ENCODE measurements around the gene PHF19. TPM values are rescaled to one million over a fixed set of nuclear protein-coding genes. Genes with fewer than 3 reads are reported as not detected.

The PHF19 gene
- total and polyA plus RNA-seq, 2 of the 8 experiments (the other 6 are each of a cell fraction or from before 2014, with no cell fraction given), result 28.2 to 31.8 TPM

GRCh38 chr9:120904978-120905301 is 28.0 kb upstream of the PHF19 start:
- no peak overlapping the region for H3K27ac ChIP-seq (ENCODE audit: low read depth, low read length)
- no peak overlapping the region for H3K18ac ChIP-seq (ENCODE audit: extremely low read depth, low read length)
- no peak overlapping the region for H3K4ac ChIP-seq (replicated peaks; ENCODE audit: insufficient read length, low read depth, low read length)
- no peaks in the 10 kb centered on the region for H3K27me3 ChIP-seq (replicated peaks in 1 of 4; ENCODE audit: control insufficient read depth in 3 of 4, extremely low read depth in 1 of 4, insufficient read depth in 3 of 4, low read length in 3 of 4)
- no peak overlapping the region for H2BK5ac ChIP-seq (ENCODE audit: low read depth, low read length)
- CTCF ChIA-PET (ENCODE audit: partially characterized antibody), result interaction anchor here (1.1 to 1.7 kb wide), 3 partner anchors 13 to 32 kb away, joined by 4 to 5 read pairs (median 5); no protein-coding TSS in a partner anchor
- no peaks in the 10 kb centered on the region for H3K79me1 ChIP-seq (ENCODE audit: low read depth, low read length)
- no peak overlapping the region for H2BK12ac ChIP-seq (ENCODE audit: low read depth, low read length)
- H3K79me2 ChIP-seq (ENCODE audit: control insufficient read depth in 1 of 2, insufficient read depth in 2 of 2, low read length in 2 of 2), result no peaks in the 10 kb centered on the region
- H2AFZ ChIP-seq (ENCODE audit: low read length), result no peak overlapping the region
- H4K91ac ChIP-seq (replicated peaks; ENCODE audit: insufficient read length, low read length), result no peak overlapping the region
- H2AK5ac ChIP-seq (ENCODE audit: low read depth, low read length), result no peak overlapping the region
- H2BK15ac ChIP-seq (ENCODE audit: low read length), result no peak overlapping the region
- H3K9ac ChIP-seq (replicated peaks in 1 of 4; ENCODE audit: extremely low read depth in 1 of 4, low read depth in 3 of 4, low read length in 3 of 4), result no peak overlapping the region
- 92% methylated on average over 11 of the region's 11 CpGs; no CpG with 5 or more reads in 1 of the 2 experiments for WGBS, 2 experiments (ENCODE audit: extremely low coverage in 1 of 2, insufficient coverage in 1 of 2, insufficient read length in 1 of 2, insufficient replicate concordance in 2 of 2, low coverage in 1 of 2, low lambda C conversion rate in 2 of 2, missing lambda C conversion rate in 1 of 2)
- H3K14ac ChIP-seq (ENCODE audit: insufficient read length), result no peak overlapping the region
- H4K8ac ChIP-seq (ENCODE audit: extremely low read depth, insufficient read depth, low read length), result no peak overlapping the region
- H2BK120ac ChIP-seq (replicated peaks; ENCODE audit: low read depth, low read length), result no peak overlapping the region
- H3K36me3 ChIP-seq (ENCODE audit: control insufficient read depth in 2 of 4, insufficient read depth in 4 of 4, low read length in 3 of 4), result no peaks in the 10 kb centered on the region
- POLR2A ChIA-PET (ENCODE audit: partially characterized antibody), result interaction anchor here (1.3 to 1.7 kb wide), 3 partner anchors 9 to 18 kb away, joined by 3 to 4 read pairs (median 3); no protein-coding TSS in a partner anchor
- H3K4me2 ChIP-seq (ENCODE audit: insufficient read depth in 1 of 2, low read depth in 2 of 2, low read length in 2 of 2), result no peak overlapping the region
- DNase-seq (ENCODE audit: low read depth in 1 of 2, low spot score in 2 of 2) (no peak), FAIRE-seq (no peak)
- H3K23me2 ChIP-seq (ENCODE audit: low read depth, low read length), result no peaks in the 10 kb centered on the region; the same call in 1 of the 2 replicates
- H3K4me3 ChIP-seq (ENCODE audit: extremely low read depth in 1 of 4, insufficient read depth in 2 of 4, low read depth in 3 of 4, low read length in 4 of 4), result no peak overlapping the region
- no peaks in the 10 kb centered on the region; a peak in 1 of 7 replicates for H3K4me1 ChIP-seq (replicated peaks in 1 of 4; ENCODE audit: control insufficient read depth in 3 of 4, insufficient read depth in 4 of 4, low read length in 3 of 4)
- no peak overlapping the region for H3K56ac ChIP-seq (replicated peaks; ENCODE audit: insufficient read length, low read depth, low read length)
- H3K9me3 ChIP-seq (ENCODE audit: insufficient read depth in 2 of 2, low read depth in 1 of 2, low read length in 1 of 2), result no peaks in the 10 kb centered on the region
- H4K20me1 ChIP-seq (replicated peaks in 1 of 2; ENCODE audit: control insufficient read depth in 1 of 2, insufficient read depth in 2 of 2, low read length in 2 of 2), result no peaks in the 10 kb centered on the region
- H3K23ac ChIP-seq (ENCODE audit: insufficient read length), result no peak overlapping the region
- H4K5ac ChIP-seq (ENCODE audit: insufficient read length, low read depth, low read length), result no peak overlapping the region
- no peak overlapping the region for H2BK20ac ChIP-seq (ENCODE audit: low read length)
- no peak for TF ChIP-seq SRF (IDR thresholded peaks at IDR 0.05; ENCODE audit: low read depth, low read length)
- TF ChIP-seq TAF7 (optimal IDR thresholded peaks at IDR 0.05; ENCODE audit: borderline replicate concordance, low read depth, low read length), result no peak
- no peak for TF ChIP-seq KDM1A (IDR thresholded peaks at IDR 0.05; ENCODE audit: borderline replicate concordance, low read length)
- no peak for TF ChIP-seq CTCF (IDR thresholded peaks at IDR 0.05; ENCODE audit: control extremely low read depth in 1 of 3, insufficient read depth in 1 of 3, low read depth in 1 of 3, low read length in 3 of 3)
- TF ChIP-seq POLR2AphosphoS5 (IDR thresholded peaks at IDR 0.05; ENCODE audit: low read depth, low read length), result no peak
- no peak for TF ChIP-seq TAF1 (IDR thresholded peaks at IDR 0.05; ENCODE audit: low read depth, low read length)
- no peak for TF ChIP-seq RBBP5 (IDR thresholded peaks at IDR 0.05; ENCODE audit: borderline replicate concordance, low read depth, low read length)
- TF ChIP-seq NANOG (IDR thresholded peaks at IDR 0.05; ENCODE audit: insufficient read depth, low read depth, low read length, poor library complexity, severe bottlenecking), result no peak
- TF ChIP-seq NRF1 (IDR thresholded peaks at IDR 0.05; ENCODE audit: low read depth, low read length), result no peak
- TF ChIP-seq CBX5 (IDR thresholded peaks at IDR 0.05; ENCODE audit: low read depth, low read length), result no peak
- TF ChIP-seq SP1 (IDR thresholded peaks at IDR 0.05; ENCODE audit: low read depth, low read length), result no peak
- no peak for TF ChIP-seq RAD21 (IDR thresholded peaks at IDR 0.05 in 1 of 2, conservative IDR thresholded peaks at IDR 0.05 in 1 of 2; ENCODE audit: low read depth in 2 of 2, low read length in 2 of 2)
